Effector memory CD4-positive, alpha-beta T cell (primary cell): ENCODE measurements around the gene UBFD1.

Source experiments
- DNase-seq, 3 donors: peaks; one replicate each; pipeline ENCODE4 v3.0.0-alpha.2; 2020
- H3K27ac ChIP-seq: 2 replicates; pipeline ENCODE4 v1.7.0; 2013; ENCODE audit warnings: mild to moderate bottlenecking, low read length, moderate library complexity; ENCODE audit not compliant: insufficient read depth, poor library complexity, severe bottlenecking
- H3K27me3 ChIP-seq: replicated peaks from 2 replicates; pipeline ENCODE4 v1.7.0; 2013; ENCODE audit warnings: mild to moderate bottlenecking, low read length; ENCODE audit not compliant: insufficient read depth, control insufficient read depth, poor library complexity, severe bottlenecking
- H3K36me3 ChIP-seq: 2 replicates; pipeline ENCODE4 v1.7.0; 2013; ENCODE audit warnings: mild to moderate bottlenecking, low read length, moderate library complexity; ENCODE audit not compliant: control insufficient read depth, insufficient read depth
- H3K4me1 ChIP-seq: 2 replicates; pipeline ENCODE4 v1.7.0; 2013; ENCODE audit warnings: low read length, mild to moderate bottlenecking; ENCODE audit not compliant: control insufficient read depth, insufficient read depth, poor library complexity, severe bottlenecking
- H3K4me3 ChIP-seq: 2 replicates; pipeline ENCODE4 v1.7.0; 2013; ENCODE audit warnings: low read length, low read depth, mild to moderate bottlenecking; ENCODE audit not compliant: insufficient read depth, poor library complexity, severe bottlenecking
- H3K9me3 ChIP-seq: 2 replicates; pipeline ENCODE4 v1.7.0; 2013; ENCODE audit warnings: mild to moderate bottlenecking, low read length, moderate library complexity; ENCODE audit not compliant: control insufficient read depth

UBFD1 gene

DNA sequence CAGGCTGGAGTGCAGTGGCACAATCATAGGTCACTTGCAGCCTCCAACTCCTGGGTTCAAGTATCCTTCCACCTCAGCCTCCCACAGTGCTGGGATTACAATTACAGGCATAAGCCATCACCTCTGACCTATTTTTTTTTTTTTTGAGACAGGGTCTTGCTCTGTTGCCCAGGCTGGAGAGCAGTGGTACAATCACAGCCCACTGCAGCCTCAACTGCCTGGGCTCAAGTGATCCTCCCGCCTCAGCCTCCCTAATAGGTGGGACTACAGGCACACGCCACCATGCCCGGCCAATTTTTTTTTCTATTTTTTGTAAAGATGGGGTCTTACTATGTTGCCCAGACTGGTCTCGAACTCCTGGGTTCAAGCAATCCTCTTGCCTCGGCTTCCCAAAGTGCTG, 41.6 kb upstream of the UBFD1 start:
- Histone ChIP-seq H3K36me3 (no peaks in the 10 kb centered on the region), H3K27me3 (no peaks in the 10 kb centered on the region), H3K9me3 (no peaks in the 10 kb centered on the region), H3K27ac (no peak overlapping the region), H3K4me1 (peaks cover 12% of the 10 kb centered on the region), H3K4me3 (no peak overlapping the region)
- DNase-seq, result no peak

DNA sequence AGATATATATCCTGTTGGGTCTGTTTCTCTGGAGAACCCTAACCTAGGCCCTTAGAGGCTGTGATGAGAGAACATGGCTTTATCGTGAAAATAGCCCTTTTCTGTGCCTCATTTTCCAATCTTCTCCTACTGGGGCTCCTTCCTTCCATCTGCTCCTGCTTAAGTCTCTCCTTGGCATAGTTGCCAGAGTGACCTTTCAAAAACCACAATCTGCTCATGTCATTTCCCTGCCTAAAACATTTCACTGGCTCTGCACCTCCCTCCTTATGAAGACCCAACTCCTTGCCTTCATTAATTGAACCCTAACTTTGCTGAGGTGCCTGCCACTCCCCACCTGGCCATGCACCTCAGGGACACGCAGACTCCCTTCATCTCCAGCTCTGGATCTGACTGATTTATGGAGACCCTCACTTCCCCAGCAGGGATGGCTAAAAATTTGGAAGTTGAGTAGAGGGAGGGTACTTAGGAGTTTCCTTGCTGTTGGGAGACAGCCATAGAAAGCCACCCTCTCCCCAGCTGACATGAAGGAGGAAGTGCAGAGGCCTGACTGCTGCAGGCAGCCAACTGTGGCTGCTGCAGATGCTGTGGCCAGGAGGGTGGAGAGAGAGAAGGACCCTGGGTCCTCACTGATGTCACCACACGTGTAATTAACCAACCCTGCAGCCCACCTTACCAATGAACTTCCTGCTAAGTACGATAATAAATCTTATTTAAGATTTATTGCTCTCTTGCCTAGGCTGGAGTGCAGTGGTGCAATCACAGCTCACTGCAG, 41.0 kb upstream of the UBFD1 start:
- Histone ChIP-seq H3K4me1 (peaks cover 12% of the 10 kb centered on the region), H3K27ac (no peak overlapping the region), H3K36me3 (no peaks in the 10 kb centered on the region), H3K27me3 (no peaks in the 10 kb centered on the region), H3K9me3 (no peaks in the 10 kb centered on the region), H3K4me3 (no peak overlapping the region)
- DNase-seq, result no peak

DNA sequence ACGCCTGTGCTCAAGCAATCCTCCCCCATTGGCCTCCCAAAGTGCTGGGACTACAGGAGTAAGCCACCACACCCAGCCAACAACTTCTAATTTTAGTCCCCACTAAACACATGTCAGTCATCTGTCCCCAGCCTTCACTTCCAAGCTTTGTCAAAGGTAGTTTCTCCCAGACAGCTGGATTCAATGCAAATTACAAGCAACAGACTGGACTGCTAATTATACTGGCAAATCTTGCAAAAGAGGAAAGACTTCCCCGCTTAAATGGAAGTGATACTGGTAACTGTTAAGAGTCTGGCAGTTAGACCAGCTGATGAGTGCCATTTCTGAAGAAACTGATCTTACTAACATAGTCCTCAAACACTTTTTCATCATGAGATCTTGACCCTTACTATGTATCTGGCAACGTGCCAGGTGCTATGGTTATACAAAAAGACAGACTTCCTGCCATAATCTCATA, 39.1 kb upstream of the UBFD1 start:
- Histone ChIP-seq H3K4me3 (no peak overlapping the region), H3K9me3 (no peaks in the 10 kb centered on the region), H3K27me3 (no peaks in the 10 kb centered on the region), H3K4me1 (peaks cover 12% of the 10 kb centered on the region), H3K36me3 (peaks cover 2% of the 10 kb centered on the region), H3K27ac (no peak overlapping the region)
- DNase-seq, result no peak

- no peak for DNase-seq
- peaks cover 10% of the 10 kb centered on the region for H3K36me3 ChIP-seq
- H3K4me1 ChIP-seq, result peaks cover 8% of the 10 kb centered on the region
- H3K4me3 ChIP-seq, result no peak overlapping the region
- H3K27me3 ChIP-seq, result no peaks in the 10 kb centered on the region
- no peaks in the 10 kb centered on the region for H3K9me3 ChIP-seq
- no peak overlapping the region for H3K27ac ChIP-seq
These were observed 38.2 kb upstream of the UBFD1 start for GRCh38 chr16:23519282-23519681.

DNA sequence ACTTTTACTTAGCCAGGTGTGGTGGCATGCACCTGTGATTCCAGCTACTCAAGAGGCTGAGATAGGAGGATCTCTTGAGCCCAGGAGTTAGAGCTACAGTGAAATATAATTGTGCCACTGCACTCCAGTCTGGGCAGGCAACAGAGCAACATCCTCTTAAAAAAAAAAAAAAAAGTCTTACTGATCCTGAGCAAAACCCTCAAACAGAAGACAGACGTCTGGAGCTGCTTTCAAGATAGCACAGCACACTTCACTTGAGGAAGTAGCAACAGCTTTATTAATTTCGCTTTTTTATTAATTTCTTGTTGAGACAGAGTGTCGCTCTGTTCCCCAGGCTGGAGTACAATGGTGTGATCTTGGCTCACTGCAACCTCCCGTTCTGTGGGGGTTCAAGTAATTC, 37.0 kb upstream of the UBFD1 start:
- Histone ChIP-seq H3K36me3 (peaks cover 16% of the 10 kb centered on the region), H3K4me1 (no peaks in the 10 kb centered on the region), H3K27ac (no peak overlapping the region)

GRCh38 chr16:23521037-23521743, 36.3 kb upstream of the UBFD1 start:
- H3K4me3 ChIP-seq, result no peak overlapping the region

More for the DNA sequence above, 37.0 kb upstream of the UBFD1 start:
- no peak overlapping the region for H3K4me3 ChIP-seq
- no peaks in the 10 kb centered on the region for H3K27me3 ChIP-seq
- no peaks in the 10 kb centered on the region for H3K9me3 ChIP-seq
- DNase-seq, result no peak

DNA sequence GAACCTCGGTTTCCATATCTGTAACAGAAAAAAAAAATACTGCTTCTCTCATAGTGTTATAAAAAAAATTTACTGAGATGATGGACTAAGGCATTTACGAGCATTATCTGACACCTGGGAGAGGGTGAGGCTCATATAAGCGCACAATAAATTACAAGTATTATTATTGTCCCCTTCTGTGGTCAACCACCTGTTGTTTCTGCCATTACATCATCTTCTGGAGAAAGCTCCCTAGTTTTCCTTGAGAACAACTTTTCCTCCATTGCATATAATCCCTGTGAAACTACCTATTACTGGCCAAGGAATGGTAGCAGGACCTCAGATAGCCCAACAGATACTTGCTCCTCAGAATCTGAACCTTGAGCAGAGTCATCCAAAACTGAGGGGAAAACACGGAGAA, 35.6 kb upstream of the UBFD1 start:
- no peak for DNase-seq
- Histone ChIP-seq H3K27ac (no peak overlapping the region), H3K4me1 (no peaks in the 10 kb centered on the region), H3K27me3 (no peaks in the 10 kb centered on the region), H3K36me3 (peaks cover 20% of the 10 kb centered on the region), H3K4me3 (no peak overlapping the region), H3K9me3 (no peaks in the 10 kb centered on the region)

More at GRCh38 chr16:23521037-23521743, 36.3 kb upstream of the UBFD1 start:
- no peaks in the 10 kb centered on the region for H3K9me3 ChIP-seq
- no peaks in the 10 kb centered on the region for H3K4me1 ChIP-seq
- DNase-seq, result no peak
- no peak overlapping the region for H3K27ac ChIP-seq
- H3K36me3 ChIP-seq, result peaks cover 16% of the 10 kb centered on the region
- no peaks in the 10 kb centered on the region for H3K27me3 ChIP-seq

DNA sequence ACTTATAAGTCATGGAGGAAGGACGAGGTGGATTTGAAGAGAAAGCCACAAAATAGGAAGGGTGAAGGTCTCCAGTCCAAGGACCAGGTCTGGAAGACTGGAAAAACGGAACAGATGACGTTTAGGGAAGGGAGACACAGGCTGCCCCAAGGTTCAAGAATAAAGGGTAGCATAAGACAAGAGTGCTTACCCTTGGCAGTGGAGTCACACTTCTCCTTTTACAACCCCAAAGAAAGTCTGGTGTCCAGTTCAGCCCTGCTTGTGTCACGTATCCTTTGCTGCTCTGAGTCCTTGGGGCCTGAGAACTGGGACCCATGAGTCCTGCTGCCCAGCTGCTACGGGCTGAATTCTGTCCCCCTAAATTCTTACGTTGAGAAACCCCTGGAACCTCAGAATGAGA, 34.2 kb upstream of the UBFD1 start:
- H3K9me3 ChIP-seq, result no peaks in the 10 kb centered on the region
- no peak overlapping the region for H3K27ac ChIP-seq
- H3K4me1 ChIP-seq, result no peaks in the 10 kb centered on the region
- no peak overlapping the region for H3K4me3 ChIP-seq
- DNase-seq, result no peak
- peaks cover 25% of the 10 kb centered on the region for H3K36me3 ChIP-seq
- H3K27me3 ChIP-seq, result no peaks in the 10 kb centered on the region

DNA sequence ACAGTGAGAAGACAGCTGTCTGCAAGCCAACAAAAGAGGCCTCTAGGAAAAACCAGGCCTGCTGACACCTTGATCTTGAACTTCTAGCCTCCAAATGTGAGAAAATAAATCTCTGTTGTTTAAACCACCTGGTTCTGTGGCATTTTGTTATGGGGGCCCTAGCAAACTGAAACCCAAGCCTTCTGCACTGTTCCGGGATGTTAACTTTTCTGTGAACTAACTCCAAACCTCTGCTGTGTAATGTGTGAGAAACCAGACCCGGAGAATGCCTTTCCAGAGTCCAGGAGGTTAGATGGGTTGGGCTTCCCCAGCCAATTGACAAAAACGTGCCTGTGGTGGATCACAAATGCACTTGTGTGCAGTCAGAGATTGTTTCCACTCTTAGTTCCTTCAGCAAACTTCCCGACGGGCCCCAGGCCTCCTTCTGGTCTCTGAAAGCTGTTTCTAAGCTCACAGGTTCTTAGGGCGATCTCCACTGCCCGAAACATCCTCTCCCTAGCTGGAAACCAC, 33.6 kb upstream of the UBFD1 start:
- H3K27me3 ChIP-seq, result no peaks in the 10 kb centered on the region
- H3K4me3 ChIP-seq, result no peak overlapping the region

GRCh38 chr16:23524886-23525285, 32.6 kb upstream of the UBFD1 start:
- Histone ChIP-seq H3K27ac (no peak overlapping the region), H3K36me3 (peaks cover 41% of the 10 kb centered on the region), H3K27me3 (no peaks in the 10 kb centered on the region), H3K4me1 (no peaks in the 10 kb centered on the region), H3K4me3 (no peak overlapping the region), H3K9me3 (no peaks in the 10 kb centered on the region)
- DNase-seq, result no peak

More for the DNA sequence above, 33.6 kb upstream of the UBFD1 start:
- Histone ChIP-seq H3K9me3 (no peaks in the 10 kb centered on the region), H3K4me1 (no peaks in the 10 kb centered on the region), H3K27ac (no peak overlapping the region), H3K36me3 (peaks cover 31% of the 10 kb centered on the region)
- DNase-seq, result no peak
